Hepatocyte (in vitro differentiated cells): Measurements from ENCODE around the gene UBN1.

Source experiments
- CTCF ChIP-seq: fragments of 200-600 bp; sonication (generic); IDR thresholded peaks from 2 replicates; pipeline ENCODE4 v1.5.1; 2016; ENCODE audit warnings: antibody characterized with exemption, mild to moderate bottlenecking; ENCODE audit not compliant: poor library complexity
- EZH2phosphoT487 ChIP-seq: fragments of 200-600 bp; sonication (generic); IDR thresholded peaks from one replicate; pipeline ENCODE4 v1.6.1; 2018; ENCODE audit warnings: antibody characterized with exemption, mild to moderate bottlenecking, low read depth, moderate library complexity; ENCODE audit not compliant: unreplicated experiment, severe bottlenecking

- no peak for TF ChIP-seq CTCF
- no peak for TF ChIP-seq EZH2phosphoT487
Measured at GRCh38 chr16:4859190-4859899, 12.1 kb downstream of the UBN1 start.
